Central memory CD8-positive, alpha-beta T cell (primary cell): ENCODE measurements around the gene KIF5C.

Experiments
- ATAC-seq: fragments of 150-1000 bp; cut with Tn5 transposase; replicated peaks from 2 replicates; pipeline ENCODE4 v1.10.0; 2022; ENCODE audit warnings: mild to moderate bottlenecking, moderate FRiP score, moderate number of reproducible peaks; ENCODE audit not compliant: poor library complexity, severe bottlenecking; ENCODE audit errors: extremely low read depth
- DNase-seq, 2 donors: peaks; one replicate each; pipeline ENCODE4 v3.0.0; 2021; ENCODE audit warnings: low spot score in 2 of 2
- H3K27ac Mint-ChIP-seq: one replicate; pipeline ENCODE4 v1.8.0; 2022; ENCODE audit warnings: low read depth, mild to moderate bottlenecking, moderate library complexity, mixed read lengths
- H3K27me3 Mint-ChIP-seq: one replicate; pipeline ENCODE4 v1.8.0; 2022; ENCODE audit warnings: mixed read lengths
- H3K36me3 Mint-ChIP-seq: one replicate; pipeline ENCODE4 v1.8.0; 2022; ENCODE audit warnings: mild to moderate bottlenecking, moderate library complexity, mixed read lengths; ENCODE audit not compliant: insufficient read depth
- H3K4me1 Mint-ChIP-seq: one replicate; pipeline ENCODE4 v1.8.0; 2022; ENCODE audit warnings: mixed read lengths
- H3K4me3 Mint-ChIP-seq: one replicate; pipeline ENCODE4 v1.8.0; 2022; ENCODE audit warnings: mild to moderate bottlenecking, moderate library complexity, mixed read lengths
- H3K9me3 Mint-ChIP-seq: one replicate; pipeline ENCODE4 v1.8.0; 2022; ENCODE audit warnings: mixed read lengths

The KIF5C gene

DNA sequence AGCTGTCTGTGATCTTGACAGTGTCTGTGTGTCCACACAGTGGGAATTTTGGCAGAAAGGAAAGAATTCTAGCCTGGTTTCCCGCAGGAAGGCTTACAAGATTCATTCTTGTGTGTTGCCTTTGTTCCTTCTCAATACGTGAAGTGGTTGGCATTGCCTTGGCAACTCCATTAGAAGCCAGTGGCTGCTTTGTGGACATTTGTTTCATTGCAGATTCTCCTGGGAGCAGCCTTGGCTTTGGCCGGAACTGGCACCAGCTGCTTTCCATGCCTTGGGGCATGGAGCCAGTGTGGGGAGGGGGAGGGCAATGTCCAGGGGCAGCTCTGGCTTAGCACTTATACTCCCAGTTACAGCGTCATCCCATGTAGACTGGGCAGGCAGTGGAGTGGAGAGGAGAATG, 39.4 kb downstream of the KIF5C start:
- H3K27me3 Mint-ChIP-seq, result peaks cover 14% of the 10 kb centered on the region
- no peak overlapping the region for H3K4me3 Mint-ChIP-seq
- peaks cover 10% of the 10 kb centered on the region for H3K9me3 Mint-ChIP-seq
- DNase-seq (no peak), ATAC-seq (no peak)
- no peaks in the 10 kb centered on the region for H3K4me1 Mint-ChIP-seq
- no peak overlapping the region for H3K27ac Mint-ChIP-seq
- H3K36me3 Mint-ChIP-seq, result no peaks in the 10 kb centered on the region

DNA sequence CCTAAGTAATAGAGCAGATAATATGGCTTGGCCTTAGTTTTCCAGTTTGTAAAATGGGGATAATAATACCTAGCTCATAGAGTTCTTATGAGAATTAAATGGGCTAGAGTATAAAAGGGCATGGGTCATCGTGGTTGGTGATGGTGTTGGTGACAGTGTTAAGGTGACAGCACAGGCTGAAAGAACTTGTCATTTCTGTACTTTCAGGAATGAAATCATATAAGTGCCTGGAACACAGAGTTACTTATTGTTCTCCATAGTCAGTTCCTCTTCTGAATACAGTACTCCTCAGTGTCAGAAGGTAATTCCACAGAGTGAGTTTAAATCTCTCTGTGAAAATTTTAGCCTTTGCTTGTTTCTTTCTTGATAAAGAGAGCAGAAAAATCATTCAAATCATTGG, 42.4 kb downstream of the KIF5C start:
- no peak overlapping the region for H3K27ac Mint-ChIP-seq
- ATAC-seq, result no peak

DNA sequence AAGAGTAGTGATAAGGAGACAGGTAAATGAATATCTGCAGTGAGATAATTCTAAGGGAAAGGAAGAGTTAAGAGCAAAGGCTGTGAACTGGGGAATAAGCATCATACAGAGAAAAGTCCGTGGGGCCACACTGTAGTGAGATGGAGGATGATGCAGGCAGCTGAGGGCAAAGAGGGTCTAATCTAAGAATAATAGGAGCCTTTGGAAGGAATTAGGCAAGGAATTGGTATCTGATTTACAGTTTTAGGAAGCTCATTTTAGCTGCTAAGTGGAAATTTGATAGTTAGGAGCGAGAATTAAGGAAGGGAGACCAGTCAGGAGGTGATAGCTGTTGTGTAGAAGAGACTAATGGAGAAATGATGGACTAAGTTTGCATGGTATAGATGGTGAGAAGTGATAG, 43.5 kb downstream of the KIF5C start:
- ATAC-seq (no peak), DNase-seq (no peak)
- Mint-ChIP-seq H3K36me3 (no peaks in the 10 kb centered on the region), H3K4me1 (no peaks in the 10 kb centered on the region), H3K27me3 (peaks cover 13% of the 10 kb centered on the region), H3K27ac (no peak overlapping the region), H3K4me3 (no peak overlapping the region), H3K9me3 (peaks cover 10% of the 10 kb centered on the region)

More for the DNA sequence above, 42.4 kb downstream of the KIF5C start:
- no peaks in the 10 kb centered on the region for H3K36me3 Mint-ChIP-seq
- peaks cover 13% of the 10 kb centered on the region for H3K27me3 Mint-ChIP-seq
- H3K4me3 Mint-ChIP-seq, result no peak overlapping the region
- no peak for DNase-seq
- H3K9me3 Mint-ChIP-seq, result peaks cover 10% of the 10 kb centered on the region
- no peaks in the 10 kb centered on the region for H3K4me1 Mint-ChIP-seq

DNA sequence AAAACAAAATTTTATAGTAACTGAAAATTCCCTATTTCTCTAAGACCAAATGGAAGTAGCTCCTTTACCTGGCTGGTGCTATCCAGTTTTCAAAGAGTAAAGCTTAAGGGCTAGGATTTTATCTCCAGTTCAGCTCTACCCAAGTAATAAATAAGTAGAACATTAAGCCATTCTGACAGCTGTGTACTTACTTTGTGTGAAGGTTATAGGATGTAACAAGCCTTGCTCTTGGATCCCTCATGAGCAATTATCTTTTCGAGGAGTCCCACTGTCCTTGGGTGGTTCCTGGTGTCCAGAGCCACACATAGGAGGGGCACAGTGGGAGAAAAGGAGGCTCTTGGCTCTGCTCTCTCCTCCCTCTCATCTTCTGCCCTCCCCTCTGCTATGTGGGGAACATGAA, 45.5 kb downstream of the KIF5C start:
- Mint-ChIP-seq H3K27me3 (peaks cover 13% of the 10 kb centered on the region), H3K27ac (no peak overlapping the region), H3K36me3 (no peaks in the 10 kb centered on the region), H3K9me3 (peaks cover 10% of the 10 kb centered on the region), H3K4me3 (no peak overlapping the region), H3K4me1 (no peaks in the 10 kb centered on the region)
- no peak for ATAC-seq
- DNase-seq, result no peak

DNA sequence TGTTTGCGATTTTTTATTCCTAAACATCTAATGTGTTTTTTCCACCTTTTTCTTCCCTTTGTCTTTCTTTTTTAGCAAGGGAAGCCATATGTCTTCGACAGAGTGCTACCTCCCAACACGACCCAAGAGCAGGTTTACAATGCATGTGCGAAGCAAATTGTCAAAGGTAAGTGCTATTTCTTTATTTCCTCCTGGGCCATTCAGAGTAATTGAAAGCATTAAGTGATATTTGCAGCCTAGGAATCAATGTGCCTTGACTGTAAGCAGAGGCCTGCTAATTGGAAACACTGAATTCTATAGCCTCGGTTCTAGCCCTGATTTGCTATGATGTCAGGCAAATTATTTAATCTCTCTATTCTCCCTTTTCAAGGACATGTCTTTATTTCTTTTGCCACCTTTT, 47.0 kb downstream of the KIF5C start:
- H3K27ac Mint-ChIP-seq, result no peak overlapping the region
- no peaks in the 10 kb centered on the region for H3K36me3 Mint-ChIP-seq
- H3K9me3 Mint-ChIP-seq, result peaks cover 10% of the 10 kb centered on the region
- ATAC-seq (no peak), DNase-seq (no peak)
- H3K27me3 Mint-ChIP-seq, result peaks cover 13% of the 10 kb centered on the region
- peaks cover 8% of the 10 kb centered on the region for H3K4me1 Mint-ChIP-seq
- H3K4me3 Mint-ChIP-seq, result no peak overlapping the region

DNA sequence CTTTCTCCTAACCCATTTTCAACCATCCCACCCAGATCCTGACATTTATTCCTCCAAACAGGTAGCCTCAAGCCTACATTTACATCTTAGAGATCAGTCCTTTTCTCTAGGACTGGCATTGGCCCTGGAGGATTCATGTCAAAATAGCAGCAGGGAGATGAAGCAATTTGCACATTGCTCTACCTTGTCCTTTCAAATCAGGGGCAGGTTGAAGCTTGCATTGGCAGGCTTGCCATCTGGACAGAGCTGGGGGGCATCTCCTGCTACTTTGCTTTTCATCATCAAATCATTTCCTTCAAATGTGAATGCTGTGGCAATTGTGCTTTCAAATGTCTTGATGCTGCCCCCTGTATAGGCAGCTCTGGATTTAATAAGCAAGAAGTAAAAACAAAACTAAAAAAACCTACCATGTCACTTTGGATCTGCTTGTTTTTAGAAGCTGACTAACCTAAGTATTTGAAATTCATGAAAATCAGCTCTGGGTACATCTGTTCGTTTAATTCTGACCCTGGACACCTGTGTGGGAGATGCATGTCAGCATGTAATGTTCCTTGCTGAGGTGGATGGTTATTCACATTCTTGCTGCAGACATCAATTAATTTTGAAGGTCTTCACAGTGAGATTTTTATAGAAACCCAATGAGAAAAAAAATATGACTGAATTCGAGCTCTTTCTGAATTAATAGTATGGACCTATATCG, 47.9 kb downstream of the KIF5C start:
- Mint-ChIP-seq H3K9me3 (peaks cover 10% of the 10 kb centered on the region), H3K36me3 (no peaks in the 10 kb centered on the region), H3K4me1 (peaks cover 12% of the 10 kb centered on the region), H3K27ac (no peak overlapping the region), H3K4me3 (no peak overlapping the region), H3K27me3 (peaks cover 12% of the 10 kb centered on the region)
- DNase-seq (no peak), ATAC-seq (no peak)

DNA sequence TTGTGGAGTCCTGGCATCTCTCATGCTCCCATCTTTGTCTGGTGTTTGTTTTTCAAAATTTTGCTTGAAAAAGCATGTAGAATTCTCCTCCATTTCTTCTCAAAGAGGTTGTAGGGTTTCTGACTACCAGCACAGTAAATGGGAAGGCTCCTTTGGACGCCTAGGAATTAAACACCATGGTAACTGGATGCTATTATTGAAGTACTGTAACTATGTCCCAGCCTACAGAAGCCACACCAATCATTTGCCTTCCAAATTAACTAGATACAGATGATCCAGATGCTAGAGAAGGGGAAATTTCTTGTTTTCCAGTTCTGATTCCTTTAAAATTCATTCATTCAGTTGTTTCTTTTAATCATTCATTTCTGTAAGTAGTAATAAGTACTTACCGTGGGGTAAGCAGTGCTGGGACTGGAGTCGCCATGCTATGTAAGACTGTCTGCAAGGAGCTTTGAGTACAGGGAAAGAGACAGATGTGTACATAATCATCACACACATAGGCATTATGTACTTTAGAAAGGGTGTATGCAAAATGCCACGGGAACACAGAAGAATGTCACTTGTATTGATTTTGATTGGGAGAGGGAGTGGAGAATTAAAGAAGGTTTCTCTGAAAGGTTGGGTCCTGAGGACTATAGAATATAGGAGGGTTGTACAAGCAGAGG, 49.6 kb downstream of the KIF5C start:
- Mint-ChIP-seq H3K27me3 (no peaks in the 10 kb centered on the region), H3K36me3 (no peaks in the 10 kb centered on the region), H3K4me3 (no peak overlapping the region), H3K4me1 (peaks cover 12% of the 10 kb centered on the region), H3K27ac (no peak overlapping the region), H3K9me3 (no peaks in the 10 kb centered on the region)
- ATAC-seq (no peak), DNase-seq (no peak)

DNA sequence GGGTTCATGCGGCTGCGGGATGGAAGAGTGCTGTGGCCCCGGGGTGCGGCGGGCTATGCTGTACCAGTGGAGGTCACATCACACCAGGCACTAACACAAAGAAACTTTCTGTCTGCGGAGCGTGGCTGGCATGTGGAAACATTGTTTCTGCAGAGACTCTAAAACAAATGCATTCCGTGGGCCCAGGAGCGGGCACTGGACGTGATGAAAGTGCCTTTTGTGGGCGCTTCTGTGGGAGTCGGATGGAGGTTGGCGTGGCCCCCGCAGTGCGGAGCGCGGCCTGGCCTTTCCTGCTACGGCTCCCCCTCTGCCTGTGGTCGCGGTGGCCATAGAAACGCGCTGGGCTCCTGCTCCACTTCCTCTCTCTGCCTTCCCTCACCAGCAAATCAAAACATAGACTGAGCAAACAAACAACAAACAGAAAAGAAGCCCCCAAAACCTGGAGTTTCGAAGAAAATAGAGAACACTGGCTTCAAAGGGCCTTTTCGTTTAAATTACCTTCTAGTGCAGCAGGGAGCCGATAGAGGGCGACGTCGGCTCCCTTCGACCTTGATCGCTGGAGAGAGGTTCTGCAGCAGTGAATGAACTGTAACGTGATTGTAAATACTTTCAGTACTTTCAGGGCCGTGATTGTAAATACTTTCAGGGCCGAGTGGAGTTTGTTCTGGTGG, 51.4 kb downstream of the KIF5C start:
- no peaks in the 10 kb centered on the region for H3K36me3 Mint-ChIP-seq
- peaks cover 12% of the 10 kb centered on the region for H3K4me1 Mint-ChIP-seq
- H3K9me3 Mint-ChIP-seq, result no peaks in the 10 kb centered on the region
- ATAC-seq, result peak; percentile 72
- peak in 1 of 2 donors; percentile 25 for DNase-seq
- peak overlapping the region; percentile 73 for H3K4me3 Mint-ChIP-seq
- H3K27ac Mint-ChIP-seq, result peak overlapping the region; percentile 54
- H3K27me3 Mint-ChIP-seq, result no peaks in the 10 kb centered on the region

DNA sequence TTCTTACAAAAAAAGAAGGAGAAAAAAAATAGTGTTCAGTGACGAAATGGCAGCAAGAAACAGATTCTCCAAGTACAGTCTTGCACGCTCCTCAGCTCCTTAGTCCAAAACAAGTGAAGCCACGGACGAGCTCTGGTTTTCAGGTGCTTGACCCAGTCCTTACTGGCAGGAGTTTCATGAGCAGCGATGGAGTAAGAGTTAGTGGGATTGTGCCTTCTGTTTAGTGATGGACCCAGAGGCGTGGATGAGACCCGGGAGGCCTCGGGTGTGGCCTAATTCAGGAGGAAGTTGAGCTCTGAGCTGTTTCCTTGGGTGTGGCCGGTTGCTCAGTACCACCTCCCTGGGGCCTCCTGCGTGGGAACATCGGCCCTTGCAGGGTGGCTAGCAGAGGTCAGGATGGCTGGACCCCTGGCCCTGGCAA, 52.0 kb downstream of the KIF5C start:
- H3K4me1 Mint-ChIP-seq, result peaks cover 12% of the 10 kb centered on the region

DNA sequence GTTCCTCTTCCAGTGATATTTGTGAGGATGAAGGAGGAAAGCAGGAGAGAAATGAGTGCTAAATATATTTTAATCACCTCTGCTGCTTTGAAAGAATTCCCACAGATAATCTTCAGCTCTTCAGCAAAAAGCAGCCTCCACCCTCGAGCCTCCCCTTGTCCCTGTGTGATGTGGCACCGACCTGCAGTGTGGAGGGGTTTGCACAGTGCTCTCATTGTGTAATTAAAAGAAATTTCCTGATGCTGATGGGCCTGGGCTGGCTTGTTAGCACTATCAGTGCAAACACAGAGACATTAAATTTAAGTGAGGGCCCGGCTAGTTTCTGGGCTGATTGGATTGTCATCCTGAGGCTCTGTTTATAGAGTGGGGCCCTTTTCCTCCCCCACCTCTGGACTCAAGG, 53.4 kb downstream of the KIF5C start:
- Mint-ChIP-seq H3K4me1 (peaks cover 12% of the 10 kb centered on the region), H3K4me3 (no peak overlapping the region), H3K9me3 (no peaks in the 10 kb centered on the region), H3K36me3 (no peaks in the 10 kb centered on the region), H3K27ac (no peak overlapping the region), H3K27me3 (no peaks in the 10 kb centered on the region)
- ATAC-seq (no peak), DNase-seq (no peak)

More for the DNA sequence above, 52.0 kb downstream of the KIF5C start:
- no peaks in the 10 kb centered on the region for H3K36me3 Mint-ChIP-seq
- no peaks in the 10 kb centered on the region for H3K27me3 Mint-ChIP-seq
- peak; percentile 26 for ATAC-seq
- DNase-seq, result no peak
- H3K27ac Mint-ChIP-seq, result peak overlapping the region; percentile 54
- peak overlapping the region; percentile 73 for H3K4me3 Mint-ChIP-seq
- H3K9me3 Mint-ChIP-seq, result no peaks in the 10 kb centered on the region

DNA sequence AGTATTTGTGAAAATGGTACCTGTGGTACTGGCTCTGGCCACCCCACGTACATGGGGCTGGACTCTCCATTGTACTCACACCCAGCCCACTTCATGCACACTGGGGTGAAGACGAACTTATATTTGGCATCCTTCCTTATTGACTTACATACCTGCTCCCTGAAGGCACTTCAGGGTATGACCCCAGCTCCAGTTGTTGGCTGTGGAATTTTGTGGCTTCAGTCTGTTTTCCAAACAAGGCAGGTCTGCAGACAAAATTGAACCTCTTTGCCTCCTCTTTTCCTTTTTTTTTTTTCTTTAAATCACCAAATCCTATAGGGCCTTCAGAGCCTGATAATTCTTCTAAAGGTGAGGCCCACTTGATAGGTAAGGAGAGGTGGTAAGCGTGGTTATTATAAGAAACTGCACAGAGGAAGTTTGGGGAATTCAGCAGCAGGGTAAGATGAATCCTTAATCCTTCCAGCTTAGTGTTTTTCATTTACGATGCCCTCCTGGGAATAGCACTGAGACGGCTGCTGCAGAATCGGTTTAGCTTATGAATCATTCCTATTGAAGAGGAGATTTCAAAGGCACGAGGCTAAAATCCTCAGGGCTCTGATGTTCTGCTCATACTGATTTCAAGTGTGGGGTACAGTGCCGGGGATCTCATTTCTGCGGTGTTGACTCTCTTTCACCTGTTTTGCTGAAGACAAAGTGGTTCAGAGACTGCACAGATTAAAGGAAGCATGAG, 55.2 kb downstream of the KIF5C start:
- Mint-ChIP-seq H3K36me3 (no peaks in the 10 kb centered on the region), H3K27ac (no peak overlapping the region), H3K27me3 (no peaks in the 10 kb centered on the region), H3K9me3 (no peaks in the 10 kb centered on the region), H3K4me3 (no peak overlapping the region), H3K4me1 (peaks cover 12% of the 10 kb centered on the region)
- DNase-seq (no peak), ATAC-seq (no peak)

DNA sequence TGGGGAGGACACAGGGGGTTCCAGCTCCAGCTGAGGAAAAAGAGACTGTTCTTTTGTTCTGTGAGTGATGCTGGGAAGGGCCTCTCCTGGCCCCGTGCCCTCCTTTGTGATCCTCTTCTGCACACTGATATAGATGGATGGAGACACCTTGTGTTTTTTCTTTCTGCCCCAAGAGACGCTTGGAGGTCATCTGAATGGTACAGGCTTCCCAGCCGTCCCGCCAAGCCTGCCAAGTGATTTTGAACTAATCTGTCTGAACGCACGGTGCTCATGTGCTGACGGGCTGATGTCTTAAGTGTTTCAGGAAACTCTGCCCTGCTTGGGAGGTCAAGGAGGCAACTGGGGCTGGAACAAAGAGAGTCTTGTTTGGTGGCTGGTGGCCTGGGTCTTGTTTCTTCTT, 57.5 kb downstream of the KIF5C start:
- no peak overlapping the region for H3K4me3 Mint-ChIP-seq
- no peak overlapping the region for H3K27ac Mint-ChIP-seq
- ATAC-seq (no peak), DNase-seq (no peak)
- no peaks in the 10 kb centered on the region for H3K27me3 Mint-ChIP-seq
- no peaks in the 10 kb centered on the region for H3K4me1 Mint-ChIP-seq
- no peaks in the 10 kb centered on the region for H3K9me3 Mint-ChIP-seq
- no peaks in the 10 kb centered on the region for H3K36me3 Mint-ChIP-seq
